ENCODE data around the gene ORM2.

The ORM2 gene

GRCh38 chr9:114338187-114338586 lies 8.5 kb downstream of the ORM2 start:
- no peak for DNase-seq (ENCODE audit: extremely low read depth, low read depth)
- TF ChIP-seq CTCF (IDR thresholded peaks at IDR 0.05; ENCODE audit: low read depth, low read length, missing control alignments) = no peak
- no peak overlapping the region for H3K4me3 ChIP-seq (replicated peaks; ENCODE audit: low read depth, low read length)

- H3K4me3 ChIP-seq (replicated peaks; ENCODE audit: low read depth, low read length) = no peak overlapping the region
- peak; percentile 25 for DNase-seq (ENCODE audit: extremely low read depth, low read depth)
- TF ChIP-seq CTCF (IDR thresholded peaks at IDR 0.05; ENCODE audit: low read depth, low read length, missing control alignments) = peak; percentile 99
These were observed 9.7 kb downstream of the ORM2 start for GRCh38 chr9:114339130-114339908.

GRCh38 chr9:114341152-114341830 lies 11.6 kb downstream of the ORM2 start:
- DNase-seq (ENCODE audit: extremely low read depth, low read depth) = no peak
- H3K4me3 ChIP-seq (replicated peaks; ENCODE audit: low read depth, low read length) = no peak overlapping the region
- no peak for TF ChIP-seq CTCF (IDR thresholded peaks at IDR 0.05; ENCODE audit: low read depth, low read length, missing control alignments)

- H3K4me3 ChIP-seq (replicated peaks; ENCODE audit: low read depth, low read length) = no peak overlapping the region
- DNase-seq (ENCODE audit: extremely low read depth, low read depth) = no peak
- no peak for TF ChIP-seq CTCF (IDR thresholded peaks at IDR 0.05; ENCODE audit: low read depth, low read length, missing control alignments)
These were observed 12.3 kb downstream of the ORM2 start for GRCh38 chr9:114341991-114342390.

- TF ChIP-seq CTCF (IDR thresholded peaks at IDR 0.05; ENCODE audit: low read depth, low read length, missing control alignments) = no peak
- no peak overlapping the region for H3K4me3 ChIP-seq (replicated peaks; ENCODE audit: low read depth, low read length)
- no peak for DNase-seq (ENCODE audit: extremely low read depth, low read depth)
These were observed 13.2 kb downstream of the ORM2 start for GRCh38 chr9:114342755-114343440.

- no peak for TF ChIP-seq CTCF (IDR thresholded peaks at IDR 0.05; ENCODE audit: low read depth, low read length, missing control alignments)
- DNase-seq (ENCODE audit: extremely low read depth, low read depth) = no peak
- no peak overlapping the region for H3K4me3 ChIP-seq (replicated peaks; ENCODE audit: low read depth, low read length)
These were observed 14.0 kb downstream of the ORM2 start for GRCh38 chr9:114343471-114344187.

All from HFF-Myc (cell line).